ENCODE data around the gene CORO2A.

DNA sequence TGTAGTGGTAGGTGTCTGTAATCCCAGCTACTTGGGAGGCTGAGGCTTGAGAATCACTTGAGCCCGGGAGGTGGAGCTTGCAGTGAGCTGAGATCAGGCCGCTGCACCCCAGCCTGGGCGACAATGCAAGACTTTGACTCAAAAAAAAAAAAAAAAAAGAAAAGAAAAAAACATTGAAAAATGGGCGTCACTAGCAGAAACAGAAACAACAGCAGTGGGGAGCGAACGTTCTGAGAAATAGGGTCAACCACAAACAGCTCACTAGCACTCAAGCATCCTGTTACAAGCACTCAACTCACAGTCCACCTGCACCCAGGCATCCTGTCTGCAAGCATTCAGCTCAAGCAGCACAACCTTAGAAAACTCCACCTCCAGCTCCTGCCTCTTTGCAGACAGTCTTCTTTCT is 90.6 kb downstream of the CORO2A start:
- TF ChIP-seq EZH2 (IDR thresholded peaks at IDR 0.05; ENCODE audit: low read depth, low read length, severe bottlenecking) (no peak), CTCF (IDR thresholded peaks at IDR 0.05; ENCODE audit: control extremely low read depth in 1 of 3, insufficient read depth in 1 of 3, low read depth in 1 of 3, low read length in 3 of 3) (no peak), CREB1 (IDR thresholded peaks at IDR 0.05) (no peak), RAD21 (IDR thresholded peaks at IDR 0.05 in 1 of 2, conservative IDR thresholded peaks at IDR 0.05 in 1 of 2; ENCODE audit: low read depth in 2 of 2, low read length in 2 of 2) (no peak), POLR2A (IDR thresholded peaks at IDR 0.05; ENCODE audit: control extremely low read depth in 1 of 2, low read depth in 2 of 2, low read length in 2 of 2) (no peak), TAF1 (IDR thresholded peaks at IDR 0.05; ENCODE audit: low read depth, low read length) (no peak), RBBP5 (IDR thresholded peaks at IDR 0.05; ENCODE audit: borderline replicate concordance, low read depth, low read length) (no peak), ATF2 (IDR thresholded peaks at IDR 0.05; ENCODE audit: low read length) (no peak), RXRA (IDR thresholded peaks at IDR 0.05; ENCODE audit: insufficient read depth, low read depth, low read length) (no peak)
- TF ChIP-seq, protein P1, sequence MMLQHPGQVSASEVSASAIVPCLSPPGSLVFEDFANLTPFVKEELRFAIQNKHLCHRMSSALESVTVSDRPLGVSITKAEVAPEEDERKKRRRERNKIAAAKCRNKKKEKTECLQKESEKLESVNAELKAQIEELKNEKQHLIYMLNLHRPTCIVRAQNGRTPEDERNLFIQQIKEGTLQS (IDR thresholded peaks at IDR 0.05; ENCODE audit: insufficient read depth, low read depth, low read length) = no peak
